Measurements from ENCODE around the gene FBXW8.

GRCh38 chr12:116945886-116946550, 35.3 kb downstream of the FBXW8 start:
- no peak for TF ChIP-seq CTCF (IDR thresholded peaks at IDR 0.05)
- TF ChIP-seq POLR2A (IDR thresholded peaks at IDR 0.05) = no peak
